ENCODE results near the gene RLBP1. TPM values are rescaled to one million over a fixed set of nuclear protein-coding genes. Genes with fewer than 3 reads are reported as not detected.

Gene RLBP1
- total and polyA plus RNA-seq, 2 of the 13 experiments (the other 11 are each of a cell fraction or from before 2014, with no cell fraction given) = 0.07 TPM; not detected in 1

DNA sequence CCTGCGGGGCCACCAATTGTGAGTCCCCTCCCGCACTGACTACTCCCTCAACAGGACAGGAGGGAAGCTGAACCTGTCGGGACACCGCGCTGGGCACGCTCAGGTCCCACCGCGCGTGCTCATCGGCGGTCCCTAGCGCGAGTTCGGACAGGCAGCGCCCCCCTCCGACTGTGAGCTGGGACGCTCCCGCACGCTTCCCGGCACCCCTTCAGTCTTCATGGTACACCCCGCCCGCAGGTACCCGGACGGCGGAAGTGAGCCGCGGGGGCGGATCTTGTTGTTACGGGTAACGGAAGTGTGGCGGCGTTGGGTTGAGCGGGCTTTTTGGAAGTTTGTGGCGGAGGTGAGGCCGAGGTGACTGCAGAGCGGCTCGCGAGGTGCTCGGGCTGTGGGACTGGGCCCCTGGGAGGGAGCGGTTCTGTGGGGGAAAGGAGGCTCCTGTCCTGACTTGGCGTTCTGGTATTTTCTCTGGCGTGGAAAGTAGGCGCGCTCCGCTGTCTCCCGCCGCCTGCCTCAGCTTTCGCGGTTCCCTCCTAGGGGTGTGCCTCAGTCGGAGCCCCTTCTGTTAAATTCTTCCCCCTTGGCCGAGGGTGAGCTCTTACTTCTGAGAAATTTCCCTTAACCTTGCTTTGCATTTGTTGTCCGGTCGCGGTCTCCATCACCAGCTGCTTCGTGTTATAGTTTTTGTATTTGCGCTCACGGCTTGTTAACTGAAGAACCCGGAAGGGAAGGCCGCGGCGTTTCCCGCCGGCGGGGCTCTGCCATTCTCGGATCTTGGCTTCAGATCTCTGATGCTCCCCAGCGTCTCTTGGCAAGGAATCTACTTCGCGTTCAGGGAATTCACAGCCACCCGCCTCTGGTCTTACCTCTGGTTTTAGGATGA is 22.6 kb upstream of the RLBP1 start, which contains the start of gene FANCI (continued):
- TF ChIP-seq ZNF589 (CRISPR knock-in tag; conservative IDR thresholded peaks at IDR 0.05) (no peak), ZNF615 (CRISPR knock-in tag; IDR thresholded peaks at IDR 0.05; ENCODE audit: borderline replicate concordance) (no peak), ZNF543 (CRISPR knock-in tag; IDR thresholded peaks at IDR 0.05) (peak; percentile 13; the same call in 1 of the 2 replicates), CERS6 (CRISPR knock-in tag; IDR thresholded peaks at IDR 0.05) (0 out of 2 replicates have a peak, but pooled peaks have one; percentile 32), ZNF556 (CRISPR knock-in tag; IDR thresholded peaks at IDR 0.05; ENCODE audit: borderline replicate concordance) (no peak; the same call in 1 of the 2 replicates), HNRNPLL (IDR thresholded peaks at IDR 0.05; ENCODE audit: low read depth, low read length, poor library complexity, severe bottlenecking) (peak; percentile 61), ZNF451 (CRISPR knock-in tag; IDR thresholded peaks at IDR 0.05) (peak; percentile 70; the same call in 1 of the 2 replicates), KAT8 (CRISPR knock-in tag; IDR thresholded peaks at IDR 0.05) (peak; percentile 89), CC2D1A (CRISPR knock-in tag; IDR thresholded peaks at IDR 0.05) (no peak), MED1 (CRISPR knock-in tag; IDR thresholded peaks at IDR 0.05) (peak; percentile 64), MZF1 (CRISPR knock-in tag; IDR thresholded peaks at IDR 0.05; ENCODE audit: borderline replicate concordance) (no peak), CBFB (CRISPR knock-in tag; IDR thresholded peaks at IDR 0.05) (peak; percentile 69; the same call in 1 of the 2 replicates), ELF4 (CRISPR knock-in tag; IDR thresholded peaks at IDR 0.05; ENCODE audit: borderline replicate concordance) (peak; percentile 82; the same call in 1 of the 2 replicates), MBD4 (IDR thresholded peaks at IDR 0.05; ENCODE audit: borderline replicate concordance, low read length) (no peak), ZFP62 (CRISPR knock-in tag; IDR thresholded peaks at IDR 0.05) (no peak)
- TF ChIP-seq, protein P1, sequence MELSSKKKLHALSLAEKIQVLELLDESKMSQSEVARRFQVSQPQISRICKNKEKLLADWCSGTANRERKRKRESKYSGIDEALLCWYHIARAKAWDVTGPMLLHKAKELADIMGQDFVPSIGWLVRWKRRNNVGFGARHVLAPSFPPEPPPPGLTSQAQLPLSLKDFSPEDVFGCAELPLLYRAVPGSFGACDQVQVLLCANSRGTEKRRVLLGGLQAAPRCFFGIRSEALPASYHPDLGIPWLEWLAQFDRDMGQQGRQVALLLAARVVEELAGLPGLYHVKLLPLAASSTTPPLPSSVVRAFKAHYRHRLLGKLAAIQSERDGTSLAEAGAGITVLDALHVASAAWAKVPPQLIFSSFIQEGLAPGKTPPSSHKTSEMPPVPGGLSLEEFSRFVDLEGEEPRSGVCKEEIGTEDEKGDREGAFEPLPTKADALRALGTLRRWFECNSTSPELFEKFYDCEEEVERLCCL (CRISPR knock-in tag; IDR thresholded peaks at IDR 0.05; ENCODE audit: borderline replicate concordance) = no peak
- TF ChIP-seq, protein P2, sequence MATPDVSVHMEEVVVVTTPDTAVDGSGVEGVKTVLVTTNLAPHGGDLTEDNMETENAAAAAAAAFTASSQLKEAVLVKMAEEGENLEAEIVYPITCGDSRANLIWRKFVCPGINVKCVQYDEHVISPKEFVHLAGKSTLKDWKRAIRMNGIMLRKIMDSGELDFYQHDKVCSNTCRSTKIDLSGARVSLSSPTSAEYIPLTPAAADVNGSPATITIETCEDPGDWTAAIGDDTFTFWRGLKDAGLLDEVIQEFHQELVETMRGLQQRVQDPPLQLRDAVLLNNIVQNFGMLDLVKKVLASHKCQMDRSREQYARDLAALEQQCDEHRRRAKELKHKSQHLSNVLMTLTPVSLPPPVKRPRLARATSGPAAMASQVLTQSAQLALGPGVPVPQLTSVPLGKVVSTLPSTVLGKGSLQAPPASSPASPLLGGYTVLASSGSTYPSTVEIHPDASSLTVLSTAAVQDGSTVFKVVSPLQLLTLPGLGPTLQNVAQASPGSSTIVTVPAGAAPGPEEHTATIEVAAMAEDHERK (CRISPR knock-in tag; IDR thresholded peaks at IDR 0.05; ENCODE audit: low read depth) = no peak
- TF ChIP-seq, protein P3, sequence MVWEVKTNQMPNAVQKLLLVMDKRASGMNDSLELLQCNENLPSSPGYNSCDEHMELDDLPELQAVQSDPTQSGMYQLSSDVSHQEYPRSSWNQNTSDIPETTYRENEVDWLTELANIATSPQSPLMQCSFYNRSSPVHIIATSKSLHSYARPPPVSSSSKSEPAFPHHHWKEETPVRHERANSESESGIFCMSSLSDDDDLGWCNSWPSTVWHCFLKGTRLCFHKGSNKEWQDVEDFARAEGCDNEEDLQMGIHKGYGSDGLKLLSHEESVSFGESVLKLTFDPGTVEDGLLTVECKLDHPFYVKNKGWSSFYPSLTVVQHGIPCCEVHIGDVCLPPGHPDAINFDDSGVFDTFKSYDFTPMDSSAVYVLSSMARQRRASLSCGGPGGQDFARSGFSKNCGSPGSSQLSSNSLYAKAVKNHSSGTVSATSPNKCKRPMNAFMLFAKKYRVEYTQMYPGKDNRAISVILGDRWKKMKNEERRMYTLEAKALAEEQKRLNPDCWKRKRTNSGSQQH (CRISPR knock-in tag; IDR thresholded peaks at IDR 0.05; ENCODE audit: low read depth) = peak; percentile 98

Data from HepG2 (cell line).